Raji (cell line): ENCODE measurements around the gene ZBTB40.

ENCODE experiments used
- POLR2A ChIP-seq: IDR thresholded peaks from 2 replicates; pipeline ENCODE4 v1.6.1; 2011; ENCODE audit warnings: low read depth, low read length, control low read depth; ENCODE audit not compliant: insufficient read depth

ZBTB40 gene

DNA sequence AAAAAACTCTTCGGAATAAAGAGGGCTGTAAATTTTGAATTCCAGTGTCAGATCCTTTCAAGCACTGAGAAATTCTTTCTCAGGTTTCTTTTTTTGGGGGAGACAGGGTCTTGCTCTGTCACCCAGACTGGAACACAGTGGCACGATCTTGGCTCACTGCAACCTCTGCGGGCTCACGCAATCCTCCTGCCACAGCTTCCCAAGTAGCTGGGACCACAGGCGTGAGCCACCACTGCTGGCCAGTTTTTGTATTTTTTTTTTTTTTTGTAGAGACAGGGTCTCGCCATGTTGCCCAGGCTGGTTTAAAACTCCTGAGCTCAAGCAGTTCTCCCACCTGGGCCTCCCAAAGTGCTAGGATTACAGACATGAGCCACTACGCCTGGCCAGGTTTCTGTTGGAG, 76.8 kb downstream of the ZBTB40 start:
- no peak for TF ChIP-seq POLR2A

DNA sequence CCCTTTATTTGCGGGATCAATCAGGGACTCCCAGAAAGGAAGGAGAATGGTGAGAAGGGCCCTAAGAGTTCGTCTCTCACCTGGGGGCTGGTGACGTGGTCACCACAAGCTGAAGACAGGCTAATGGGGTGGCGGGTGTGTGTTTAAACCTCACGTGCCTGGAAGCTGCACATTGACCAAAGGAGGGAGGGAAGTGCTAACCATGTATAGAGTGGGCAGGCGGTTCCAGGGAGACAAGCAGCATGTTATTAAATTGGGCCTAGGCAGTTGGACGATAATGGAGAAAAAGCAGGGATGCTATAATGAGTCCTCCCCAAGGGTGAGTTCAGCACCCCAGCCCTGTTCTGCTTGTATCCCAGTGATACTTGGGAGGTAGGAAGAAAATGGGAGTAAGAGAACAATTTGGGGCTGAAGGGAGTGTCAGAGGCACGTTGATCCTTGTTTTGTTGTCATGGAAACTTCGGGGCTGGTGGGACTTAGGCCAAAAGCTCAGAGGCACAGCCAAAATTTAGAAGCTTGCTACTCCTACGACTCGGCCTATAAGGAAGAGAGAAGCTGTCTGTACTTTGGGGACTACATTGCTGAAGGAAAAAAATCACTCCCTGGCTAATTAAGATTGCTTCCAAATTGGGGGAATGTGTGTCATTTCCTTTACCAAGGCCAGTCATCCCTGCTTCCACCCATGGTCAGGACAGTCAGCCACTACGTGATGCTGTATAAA, 78.4 kb downstream of the ZBTB40 start:
- TF ChIP-seq POLR2A: no peak

DNA sequence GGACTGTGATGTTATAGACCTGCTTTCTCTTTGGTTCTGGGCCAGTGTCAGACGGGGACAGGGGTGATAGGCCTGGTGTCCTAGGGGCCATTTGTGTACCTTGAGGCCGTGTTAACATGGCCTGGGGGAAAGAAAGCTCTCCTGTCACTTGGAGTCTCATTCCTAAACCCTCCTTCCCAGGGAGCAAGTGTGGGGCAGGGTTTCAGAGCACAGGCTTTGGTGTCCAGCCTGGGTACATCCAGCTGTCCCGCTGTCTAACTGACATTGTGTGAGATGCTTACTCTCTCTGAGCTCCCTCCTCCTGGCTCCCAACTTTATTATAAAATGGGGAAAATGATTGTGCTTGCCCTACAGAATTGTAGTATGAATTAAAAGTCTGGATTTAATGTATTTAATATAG, 79.1 kb downstream of the ZBTB40 start:
- no peak for TF ChIP-seq POLR2A

DNA sequence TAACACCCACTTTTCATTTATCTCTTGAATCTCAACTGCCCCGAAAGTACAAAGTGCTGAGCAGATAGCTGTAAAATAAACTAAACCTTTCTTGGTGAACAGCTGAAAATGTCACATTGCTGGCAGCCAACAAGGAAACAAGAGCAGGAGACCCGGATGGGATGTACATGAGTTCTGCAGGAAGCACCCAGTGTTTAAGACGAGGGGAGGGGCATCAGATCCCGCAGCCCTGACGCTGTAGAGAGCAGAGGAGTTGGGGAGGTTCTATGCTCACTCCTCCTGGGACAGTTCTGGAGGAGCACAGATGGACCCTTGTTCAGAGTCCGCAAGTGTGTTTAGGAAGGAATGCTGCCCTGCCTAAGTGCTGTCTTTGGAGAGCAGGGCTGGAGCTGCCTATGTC, 79.6 kb downstream of the ZBTB40 start:
- no peak for TF ChIP-seq POLR2A

DNA sequence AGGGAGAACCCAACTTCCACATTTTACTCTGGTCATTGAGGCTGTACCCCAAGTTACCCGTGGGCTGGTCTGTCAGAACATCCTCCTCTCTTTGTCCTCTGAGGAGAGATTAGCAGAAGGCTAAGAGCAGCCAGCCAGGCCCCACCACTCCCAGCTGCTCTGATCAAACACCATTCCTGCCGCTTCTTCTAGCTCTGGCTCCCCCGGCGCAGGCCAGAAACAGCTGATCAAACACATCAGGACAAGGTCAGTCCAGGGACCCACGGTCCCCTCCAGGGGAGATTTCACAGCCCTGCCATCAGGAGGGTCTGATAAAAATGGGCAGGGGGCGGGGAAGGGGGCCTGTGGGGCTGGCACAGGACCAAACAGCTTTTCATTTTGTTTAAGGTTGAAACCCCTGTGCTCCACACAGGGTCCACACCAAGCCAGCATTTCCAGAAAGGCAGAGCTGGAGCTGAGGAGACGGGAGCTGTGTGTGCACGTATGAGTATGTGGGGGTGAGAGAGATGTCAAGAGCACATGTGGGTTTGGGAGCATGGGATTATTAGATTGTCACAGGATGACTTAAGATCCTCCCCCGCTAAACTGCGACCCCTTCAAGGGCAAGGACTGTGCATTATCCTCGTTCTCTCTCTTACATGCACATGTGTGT, 81.7 kb downstream of the ZBTB40 start:
- no peak for TF ChIP-seq POLR2A

DNA sequence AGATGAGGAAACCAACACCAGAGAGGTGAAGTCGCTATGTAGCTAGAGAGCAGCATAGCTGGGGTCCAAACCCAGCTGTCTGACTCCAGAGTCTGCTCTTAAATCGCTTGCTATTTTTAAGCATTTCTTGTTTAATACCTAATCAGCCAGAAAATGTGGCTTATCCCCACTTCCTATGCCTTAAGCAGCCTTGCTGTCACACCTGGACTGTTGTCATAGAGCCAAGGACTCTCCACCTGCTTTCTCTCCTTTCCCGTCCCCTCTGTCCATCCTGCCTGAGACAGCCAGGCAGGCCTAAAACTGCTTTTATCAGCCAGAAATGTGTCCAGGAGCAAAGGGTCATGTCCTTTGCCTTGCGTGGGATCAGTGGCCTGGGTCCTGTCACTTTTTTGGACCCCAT, 83.3 kb downstream of the ZBTB40 start:
- TF ChIP-seq POLR2A: no peak

DNA sequence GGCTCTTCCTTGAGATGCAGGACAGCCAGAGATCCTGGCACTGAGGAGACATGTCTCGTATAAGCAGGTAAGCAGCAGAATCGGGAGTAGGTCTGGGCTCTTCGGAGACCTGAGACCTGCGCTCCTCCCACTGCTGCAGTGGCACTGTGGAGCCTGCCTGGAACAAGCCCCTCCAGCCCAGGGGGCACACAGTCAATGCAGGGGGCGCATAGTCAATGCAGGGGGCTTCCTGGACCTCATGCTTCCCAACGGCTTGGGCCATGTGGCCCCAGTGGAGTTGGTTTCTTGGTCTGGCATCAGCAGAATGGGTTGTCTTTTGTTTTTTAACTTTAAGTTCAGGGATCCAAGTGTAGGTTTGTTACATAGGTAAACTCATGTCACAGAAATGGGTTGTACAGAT, 83.7 kb downstream of the ZBTB40 start:
- no peak for TF ChIP-seq POLR2A

DNA sequence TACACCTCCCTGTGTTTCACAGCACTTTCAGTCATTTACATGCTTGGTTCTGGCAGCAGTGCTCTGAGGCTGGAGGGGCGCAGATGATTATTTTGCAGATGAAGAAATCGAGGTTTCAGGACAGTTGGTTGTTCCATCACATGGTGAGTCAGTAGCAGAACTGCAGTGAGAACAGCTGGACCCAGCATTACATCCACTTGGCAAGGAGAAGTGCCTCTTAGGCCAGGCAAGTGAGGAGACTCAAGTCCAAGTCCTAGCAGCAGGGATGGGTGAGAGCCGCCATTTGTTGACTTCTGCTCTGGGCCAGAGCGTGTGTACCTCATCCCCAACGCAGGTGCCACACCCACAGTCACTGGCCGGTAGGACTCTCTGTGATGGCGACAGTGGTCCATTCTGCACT, 84.9 kb downstream of the ZBTB40 start:
- TF ChIP-seq POLR2A: no peak

DNA sequence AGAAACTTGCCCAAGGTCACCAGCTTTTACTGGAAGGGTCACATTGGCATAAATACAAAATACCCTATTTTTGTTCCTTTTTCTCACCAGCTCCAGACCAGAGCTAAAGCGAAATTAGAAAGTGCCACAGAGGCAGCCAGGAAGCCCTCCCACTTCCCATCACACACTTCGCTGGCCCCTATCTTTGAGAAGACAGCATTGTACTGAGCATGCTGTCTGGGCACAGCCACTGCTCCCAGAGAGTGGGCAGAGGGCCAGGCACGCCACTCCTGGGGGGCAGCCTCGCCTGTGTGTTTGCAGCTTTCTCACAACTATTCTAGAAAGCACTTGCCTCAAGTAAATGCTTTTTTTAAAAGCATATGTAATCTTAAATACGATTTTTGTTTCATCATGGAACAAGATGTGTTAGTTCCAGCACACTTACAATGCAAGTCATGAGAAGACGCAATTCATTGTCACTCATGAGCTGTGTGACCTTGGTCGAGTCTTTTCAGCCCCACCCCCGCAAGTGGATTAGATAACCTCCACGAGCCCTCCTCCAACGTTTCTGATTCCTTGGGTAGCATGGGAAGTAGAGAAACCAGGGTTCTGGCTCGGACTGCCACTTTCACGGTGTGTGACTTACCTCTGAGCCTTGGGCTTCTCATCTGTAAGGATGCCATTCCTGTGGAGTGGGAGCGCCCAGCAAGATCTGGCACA, 85.9 kb downstream of the ZBTB40 start:
- TF ChIP-seq POLR2A: no peak

DNA sequence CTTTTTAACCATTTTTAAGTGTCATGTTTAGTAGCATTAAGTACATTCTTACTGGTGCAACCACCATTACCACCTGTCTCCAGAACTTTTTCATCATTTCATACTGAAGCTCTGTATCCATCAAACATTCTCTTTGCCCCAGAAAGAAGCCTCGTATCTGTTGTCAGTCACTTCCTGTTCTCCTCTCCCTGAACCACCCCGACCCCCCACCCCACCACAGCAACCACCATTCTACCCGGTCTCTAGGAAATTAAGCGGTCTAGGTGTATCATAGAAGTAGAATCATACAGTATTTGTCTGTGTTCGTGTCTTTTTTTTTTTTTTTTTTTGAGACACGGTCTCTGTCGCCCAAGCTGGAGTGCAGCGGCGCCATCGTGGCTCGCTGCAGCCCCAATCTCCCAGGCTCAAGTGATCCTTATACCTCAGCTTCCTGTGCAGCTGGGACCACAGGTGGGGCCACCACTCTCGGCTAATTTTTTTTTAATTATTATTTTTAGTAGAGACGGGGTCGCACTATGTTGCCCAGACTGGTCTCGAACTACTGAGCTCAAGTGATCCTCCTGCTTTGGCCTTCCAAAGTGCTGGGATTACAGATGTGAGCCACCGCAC, 88.0 kb downstream of the ZBTB40 start:
- no peak for TF ChIP-seq POLR2A

DNA sequence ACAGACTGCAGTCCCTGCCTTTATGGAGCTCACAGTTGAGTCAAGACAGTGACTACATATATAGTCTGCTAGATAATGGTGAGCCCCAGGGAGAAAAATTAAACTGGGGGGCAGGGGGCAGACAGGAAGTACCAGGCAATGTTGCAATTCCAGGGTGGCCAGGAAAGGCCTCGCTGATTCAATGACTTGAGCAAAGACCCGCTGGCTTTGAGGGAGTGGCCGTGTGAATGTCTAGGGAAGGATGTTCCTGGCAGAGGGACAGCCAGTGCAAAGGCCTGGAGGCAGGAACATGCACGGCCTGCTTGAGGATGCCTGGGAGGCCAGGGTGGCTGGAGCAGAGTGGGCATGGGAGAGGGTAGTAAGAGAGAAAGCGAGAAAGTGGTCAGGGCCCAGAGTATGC, 88.7 kb downstream of the ZBTB40 start:
- no peak for TF ChIP-seq POLR2A

DNA sequence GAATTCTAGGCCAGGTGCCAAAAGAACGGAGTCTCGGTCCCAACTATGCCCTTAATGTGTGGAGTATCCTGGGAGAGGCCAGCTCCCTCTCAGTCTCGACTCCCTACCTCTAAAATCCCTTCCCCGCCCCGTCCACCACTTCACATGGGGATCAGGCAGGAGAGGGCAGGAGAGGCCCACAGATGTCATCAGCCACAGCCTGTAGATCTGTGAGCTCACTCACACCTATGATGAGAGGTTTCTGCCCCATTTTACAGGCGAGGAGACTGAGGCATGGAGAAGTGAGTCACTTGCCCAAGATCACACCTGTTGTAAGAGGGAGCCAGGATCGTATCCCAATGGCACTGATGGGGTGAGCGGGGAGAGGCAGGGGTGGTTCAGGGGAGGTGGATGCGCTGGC, 91.2 kb downstream of the ZBTB40 start:
- no peak for TF ChIP-seq POLR2A

DNA sequence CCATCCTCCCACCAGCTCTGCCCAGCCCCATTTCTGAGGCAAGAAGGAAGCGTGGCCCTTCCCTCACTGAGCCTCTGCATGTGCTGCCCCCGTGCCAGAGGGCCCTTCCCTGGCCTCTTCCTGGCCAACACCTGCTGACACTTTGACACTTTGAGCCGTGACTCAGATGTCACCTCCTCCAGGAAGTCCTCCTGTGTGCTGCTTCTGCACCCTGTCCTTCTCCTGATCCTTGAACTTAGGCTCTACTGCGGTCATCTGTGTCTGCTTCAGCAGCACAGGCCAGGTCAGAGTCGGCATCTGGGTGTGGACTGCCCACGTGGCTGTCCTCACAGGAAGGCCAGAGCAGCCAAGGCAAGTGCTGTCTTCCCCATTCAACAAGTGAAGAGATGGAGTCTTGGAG, 92.0 kb downstream of the ZBTB40 start:
- no peak for TF ChIP-seq POLR2A

DNA sequence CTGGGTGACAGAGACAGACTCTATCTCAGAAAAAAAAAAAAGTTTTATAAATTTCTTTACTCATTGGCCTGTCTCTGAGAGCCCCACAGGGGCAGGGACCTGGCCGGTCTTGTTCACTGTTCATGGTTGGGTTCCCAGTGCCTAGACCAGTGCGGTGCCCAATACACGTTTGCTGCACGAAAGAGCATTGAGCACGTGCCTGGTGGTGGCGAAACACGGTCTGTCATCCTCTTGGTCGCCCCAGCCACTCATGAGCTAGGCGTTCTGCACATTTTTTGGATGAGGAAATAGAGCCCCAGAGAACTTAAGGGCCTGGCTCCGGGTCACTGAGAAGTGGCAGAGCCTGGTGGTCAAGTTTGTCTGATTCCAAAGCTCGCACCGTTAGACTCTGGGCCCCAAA, 93.0 kb downstream of the ZBTB40 start:
- no peak for TF ChIP-seq POLR2A

DNA sequence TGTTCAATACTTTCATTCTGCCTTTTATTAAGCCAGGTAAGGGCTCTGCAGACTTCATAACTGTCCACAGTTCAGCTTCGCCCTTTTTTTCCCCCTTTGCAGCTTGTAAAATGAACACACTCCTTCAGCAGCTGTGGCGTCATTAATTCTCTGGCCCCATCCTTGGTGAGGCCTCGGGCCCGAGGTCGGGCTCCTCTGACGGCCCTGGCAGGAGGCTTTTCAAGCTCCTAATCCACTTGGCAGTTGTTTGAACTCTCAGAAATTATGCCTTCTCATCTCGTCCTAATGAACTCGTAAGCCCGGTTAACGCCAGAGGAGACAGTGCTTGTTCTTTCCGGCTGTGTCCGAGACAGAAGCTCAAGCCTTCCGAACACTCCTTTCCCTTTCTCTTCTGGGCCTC, 93.5 kb downstream of the ZBTB40 start:
- no peak for TF ChIP-seq POLR2A
